GM19438 (cell line): ENCODE results near the gene TEX13A.

Experiments
- ATAC-seq: cut with Tn5 transposase; IDR thresholded peaks from one replicate; pipeline ENCODE4 v1.9.1; 2021; ENCODE audit warnings: low read depth; ENCODE audit not compliant: unreplicated experiment

TEX13A gene

DNA sequence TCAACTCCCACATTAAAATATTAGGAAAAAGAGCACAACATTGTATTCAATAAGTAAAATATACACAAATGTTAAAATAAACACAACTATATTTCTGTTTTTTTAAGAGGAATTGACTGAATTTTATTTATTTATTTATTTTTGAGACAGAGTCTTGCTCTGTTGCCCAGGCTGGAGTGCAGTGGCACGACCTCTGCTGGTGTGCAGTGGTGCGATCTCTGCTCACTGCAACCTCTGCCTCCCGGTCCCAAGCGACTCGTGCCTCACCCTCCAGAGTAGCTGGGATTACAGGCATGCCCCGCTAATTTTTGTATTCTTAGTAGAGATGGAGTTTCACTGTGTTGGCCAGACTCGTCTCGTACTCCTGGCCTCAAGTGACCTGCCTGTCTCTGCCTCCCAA is 31.4 kb downstream of the TEX13A start:
- ATAC-seq = no peak

DNA sequence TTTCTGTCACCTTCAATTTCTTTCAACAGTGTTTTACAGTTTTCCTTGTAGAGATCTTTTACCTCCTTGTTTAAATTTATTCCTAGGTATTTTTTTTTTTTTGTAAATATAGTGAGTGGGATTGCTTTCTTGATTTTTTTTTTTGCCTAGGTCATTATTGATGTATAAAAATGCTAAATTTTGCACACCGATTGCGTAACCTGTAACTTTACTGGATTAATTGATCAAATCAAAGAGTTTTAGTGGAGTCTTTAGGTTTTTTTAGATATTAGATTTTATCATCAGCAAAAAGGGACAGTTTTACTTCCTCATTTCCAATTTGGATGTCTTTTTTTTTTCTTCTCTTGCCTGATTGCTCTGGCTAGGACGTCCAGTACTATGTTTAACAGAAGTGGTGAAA is 40.9 kb downstream of the TEX13A start:
- ATAC-seq = no peak

DNA sequence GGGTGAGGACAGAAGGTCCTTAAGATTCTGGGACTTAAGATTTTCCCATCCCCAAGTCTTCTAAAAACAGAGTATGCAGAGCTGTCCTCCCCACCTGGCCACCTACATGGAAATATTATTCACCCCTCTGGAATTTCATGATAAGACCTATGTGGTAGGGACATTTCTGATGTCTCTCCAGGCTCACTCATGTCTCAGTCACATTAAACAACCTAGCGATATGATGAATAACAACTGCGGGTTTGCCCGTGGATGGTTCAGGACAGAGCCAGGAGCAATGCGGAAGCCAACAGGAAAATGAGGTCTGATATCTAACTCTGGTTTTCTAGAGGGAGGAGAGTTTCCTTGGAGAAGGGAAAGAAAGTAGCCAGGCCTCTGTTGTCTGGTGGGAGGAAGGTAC is 47.4 kb downstream of the TEX13A start:
- ATAC-seq = no peak
